ENCODE measurements around the gene KRT1.
"Not testable (repeated sequence)": the region's sequence is repeated elsewhere in the genome, so short reads cannot be mapped to it uniquely, and the experiment has no call there.

Gene KRT1

GRCh38 chr12:52679875-52680274, 332 bp downstream of the KRT1 start:
- DNase-seq, result no peak

DNA sequence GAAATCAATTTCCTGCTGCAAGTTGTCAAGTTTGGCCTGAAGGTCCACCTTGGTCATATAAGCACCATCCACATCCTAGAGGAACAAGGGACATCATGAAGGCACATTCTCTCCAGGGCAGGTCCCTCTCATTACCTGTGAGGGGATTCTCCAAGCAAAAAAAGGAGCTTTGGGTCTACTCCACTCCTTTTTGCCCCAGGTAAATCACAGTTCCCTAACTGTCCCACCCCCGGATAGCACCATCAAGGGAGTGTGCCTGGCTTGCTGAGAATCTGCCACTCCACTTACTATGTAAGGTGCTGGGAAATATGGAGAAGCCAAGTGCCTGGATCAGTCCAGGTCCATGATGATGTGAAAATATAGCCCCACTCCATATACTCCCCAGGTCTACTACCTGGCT, 2.5 kb downstream of the KRT1 start:
- DNase-seq, result no peak

GRCh38 chr12:52677126-52677525, 3.1 kb downstream of the KRT1 start:
- no peak for DNase-seq

GRCh38 chr12:52676163-52676562, 4.0 kb downstream of the KRT1 start:
- no peak for DNase-seq

- DNase-seq, result no peak
Observed at GRCh38 chr12:52675301-52675701, 4.9 kb downstream of the KRT1 start.

DNA sequence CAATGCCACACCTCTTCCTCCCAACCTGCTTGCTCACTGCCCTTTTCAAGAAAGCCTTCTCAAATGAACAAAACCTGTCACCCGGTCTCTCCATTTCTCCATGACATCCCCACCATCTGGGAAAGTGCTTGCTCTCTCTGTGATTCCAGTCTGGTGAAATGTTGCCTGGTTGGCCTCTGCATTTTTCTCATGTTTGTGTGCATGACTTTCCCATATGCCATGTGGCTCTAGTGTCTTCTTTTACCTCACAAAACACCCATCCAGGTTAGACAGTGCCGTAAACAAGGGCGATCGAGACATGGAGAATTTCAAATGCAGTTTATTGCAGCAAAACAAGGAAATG, 5.8 kb downstream of the KRT1 start:
- no peak for DNase-seq

- DNase-seq, result no peak
Observed at GRCh38 chr12:52673713-52674432, 6.3 kb downstream of the KRT1 start.

- no peak for DNase-seq
Observed at GRCh38 chr12:52673217-52673616, 7.0 kb downstream of the KRT1 start.

GRCh38 chr12:52672321-52672933, 7.8 kb downstream of the KRT1 start:
- no peak for DNase-seq

DNA sequence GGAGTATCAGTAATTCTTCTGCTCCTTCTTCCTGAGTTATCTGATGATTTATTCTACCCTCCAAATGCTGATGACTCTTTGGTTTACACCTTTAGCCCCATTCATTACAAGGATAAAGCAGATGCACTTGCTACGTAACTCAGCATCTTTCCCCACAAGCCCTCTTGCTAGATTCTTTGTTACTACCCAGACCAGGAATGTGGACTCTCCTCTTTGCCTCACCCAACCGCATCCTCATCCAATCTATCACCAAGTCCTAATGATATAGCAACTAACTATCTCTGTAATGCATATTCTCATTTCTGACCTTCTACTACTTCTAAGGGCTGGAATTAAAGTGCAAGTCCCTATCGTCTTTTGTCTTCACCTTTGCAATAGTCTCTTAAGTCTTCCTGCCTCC, 9.2 kb downstream of the KRT1 start:
- DNase-seq, result no peak

- DNase-seq, result no peak
Observed at GRCh38 chr12:52670506-52670905, 9.7 kb downstream of the KRT1 start.

GRCh38 chr12:52669941-52670340, 10.3 kb downstream of the KRT1 start:
- DNase-seq, result not testable (repeated sequence)

DNA sequence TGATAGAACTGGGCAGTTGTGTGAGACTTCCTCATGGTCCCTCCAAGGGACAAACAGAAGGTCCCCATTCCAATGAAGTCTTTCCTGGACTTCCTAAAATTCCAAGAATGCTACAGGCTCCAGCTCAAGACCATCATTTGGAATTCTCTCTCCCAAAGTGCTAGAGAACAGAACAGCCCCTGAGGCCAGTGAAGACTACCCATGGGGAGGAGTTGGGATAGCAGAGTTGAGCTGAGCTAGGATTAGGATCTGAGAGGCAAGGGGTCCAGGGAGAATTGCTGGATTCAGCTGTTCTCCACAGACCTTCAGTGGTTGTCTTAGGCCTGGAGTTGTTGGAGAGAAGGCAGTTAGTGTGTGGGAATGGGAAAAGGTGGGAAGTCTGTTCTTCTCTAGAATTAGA, 10.8 kb downstream of the KRT1 start:
- no peak for DNase-seq

GRCh38 chr12:52667931-52668330, 12.3 kb downstream of the KRT1 start:
- no peak for DNase-seq

DNA sequence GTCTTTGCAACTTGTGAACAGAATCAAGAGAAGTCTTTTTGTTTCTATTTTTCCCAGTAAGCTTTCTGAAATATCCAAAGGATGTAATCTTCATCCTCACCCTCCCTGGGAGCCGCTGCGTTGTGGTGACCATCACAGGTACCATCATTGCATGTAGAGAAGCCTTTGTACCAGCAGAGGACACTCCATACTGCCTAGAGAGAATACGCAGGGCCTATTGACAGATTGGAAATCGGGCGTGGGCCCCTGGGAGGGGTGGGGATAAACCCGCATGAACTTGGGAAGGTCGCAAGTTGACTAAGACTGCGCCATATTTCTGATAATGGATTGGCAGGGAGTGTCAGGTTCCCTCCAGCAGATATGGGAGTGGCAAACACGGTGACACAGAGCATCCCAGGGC, 12.7 kb downstream of the KRT1 start:
- no peak for DNase-seq

- no peak for DNase-seq
Observed at GRCh38 chr12:52666471-52666870, 13.7 kb downstream of the KRT1 start.

DNA sequence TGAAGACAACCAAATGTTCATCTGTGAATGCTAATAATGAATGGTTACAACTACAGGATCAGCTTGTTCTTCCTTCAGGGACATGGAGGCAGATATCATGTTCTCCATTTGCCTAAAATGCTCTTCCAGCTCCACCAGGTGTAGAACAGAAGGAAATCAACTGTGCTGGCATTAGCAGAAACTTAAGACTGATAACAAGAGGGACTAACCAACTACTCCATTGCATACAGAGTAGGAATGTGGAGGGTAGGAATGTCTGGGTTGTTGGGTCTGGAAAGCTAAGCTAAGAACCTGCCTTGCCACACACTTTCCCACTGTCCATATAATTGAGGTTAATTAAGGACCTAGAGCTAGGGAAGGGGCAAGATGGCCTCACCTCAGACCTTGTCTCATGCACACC, 16.8 kb downstream of the KRT1 start:
- DNase-seq, result no peak

DNA sequence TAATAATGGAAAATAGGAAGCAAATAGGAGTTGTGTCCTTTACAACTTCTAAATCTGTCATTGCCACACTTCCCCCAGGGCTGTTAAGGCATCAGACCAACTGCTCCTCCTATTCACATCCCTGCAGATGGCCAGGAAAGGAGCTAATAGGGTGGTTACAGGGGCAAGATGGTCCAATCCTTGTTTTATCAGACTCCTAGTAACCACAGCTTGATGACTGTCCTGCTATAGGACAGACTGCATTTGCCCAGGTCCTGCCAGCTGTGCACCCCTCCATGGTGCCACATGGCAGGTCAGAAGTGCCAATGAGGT, 17.3 kb downstream of the KRT1 start:
- DNase-seq, result no peak

- no peak for DNase-seq
Observed at GRCh38 chr12:52662093-52662917, 17.9 kb downstream of the KRT1 start.

GRCh38 chr12:52661668-52662067, 18.5 kb downstream of the KRT1 start:
- no peak for DNase-seq

DNA sequence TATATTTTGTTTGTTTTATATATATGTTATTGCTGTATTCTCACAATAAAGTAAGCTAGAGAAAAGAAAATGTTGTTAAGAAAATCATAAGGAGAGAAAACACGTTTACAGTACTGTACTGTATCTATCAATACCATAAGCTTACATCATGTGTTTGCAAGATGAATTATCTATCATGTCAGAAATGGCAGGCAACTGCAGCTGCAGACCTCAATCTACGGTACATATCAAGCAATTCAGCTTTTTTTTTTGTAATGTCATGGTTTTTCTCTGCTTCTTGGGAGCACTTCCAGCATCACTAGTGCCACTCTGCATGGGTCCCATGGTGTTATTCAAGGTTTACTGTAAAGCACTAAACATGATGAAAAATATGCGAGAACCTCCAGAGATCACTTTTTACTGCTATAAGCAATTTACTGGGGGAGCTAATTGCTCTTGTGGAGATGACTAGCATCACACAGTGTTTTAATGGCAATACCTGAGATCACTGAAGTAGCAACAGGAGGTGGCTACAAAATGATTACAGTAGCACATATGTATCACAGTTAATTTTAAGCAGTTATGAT, 19.2 kb downstream of the KRT1 start:
- DNase-seq, result no peak

DNA sequence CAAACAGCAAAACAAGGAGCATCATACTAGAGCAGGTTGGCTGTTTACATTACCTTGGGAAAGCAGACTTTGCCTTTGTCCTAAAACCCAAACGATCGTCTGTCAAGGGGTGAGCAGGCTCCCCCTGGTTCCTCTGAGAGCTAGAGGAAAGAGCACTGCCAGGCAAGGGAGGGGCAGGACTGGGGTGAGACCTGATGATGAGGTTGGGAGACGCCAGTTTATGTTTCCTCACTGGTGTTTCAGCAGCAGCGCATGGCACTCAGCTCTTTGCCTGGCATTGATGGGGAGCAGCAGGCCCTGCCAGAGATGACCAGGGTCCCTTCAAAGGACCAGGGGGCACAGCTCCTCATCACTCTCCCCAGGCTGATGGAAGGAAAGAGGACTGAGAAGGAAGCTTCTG, 20.3 kb downstream of the KRT1 start:
- no peak for DNase-seq

GRCh38 chr12:52659395-52659794, 20.8 kb downstream of the KRT1 start:
- DNase-seq, result no peak

DNA sequence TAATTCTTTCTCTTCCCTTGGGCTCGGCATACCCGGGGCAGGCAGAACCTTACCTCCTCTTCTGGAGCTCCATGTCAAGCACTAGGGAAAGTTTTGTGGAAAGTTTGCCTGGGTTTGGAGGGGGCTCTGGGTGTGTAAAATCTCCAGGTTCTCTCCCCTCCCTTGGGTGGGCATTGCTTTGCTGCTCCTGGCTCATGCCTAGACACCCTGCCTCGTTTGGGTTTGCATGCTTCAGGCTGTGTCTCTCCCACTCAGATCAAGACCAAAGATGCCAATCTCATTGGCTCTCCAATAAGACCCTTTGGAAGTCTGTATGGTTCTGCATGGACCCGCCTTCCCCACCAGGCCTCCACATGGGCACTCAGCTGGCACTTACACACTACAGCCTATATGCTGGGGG, 22.0 kb downstream of the KRT1 start:
- DNase-seq, result no peak
